Activated naive CD4-positive, alpha-beta T cell treated with anti-CD3 and anti-CD28 coated beads for 36 hours (primary cell): ENCODE results near the gene TMEM80. TPM values are rescaled to one million over a fixed set of nuclear protein-coding genes. Genes with fewer than 3 reads are reported as not detected.
"Not testable (repeated sequence)": the region's sequence is repeated elsewhere in the genome, so short reads cannot be mapped to it uniquely, and the experiment has no call there.

Experiments
- CTCF ChIA-PET: fragments of 350-600 bp; sonication (Branson Sonifier 250); formaldehyde crosslinking; loops from one replicate; lab custom pipeline; 2021; ENCODE audit warnings: antibody characterized with exemption; lab: Charles Lee
- DNase-seq: peaks from one replicate; pipeline ENCODE4 v3.0.0-alpha.2; 2020
- H3K27ac Mint-ChIP-seq: one replicate; pipeline ENCODE4 v1.8.0; 2021; ENCODE audit warnings: mild to moderate bottlenecking, mixed read lengths
- H3K27me3 Mint-ChIP-seq: one replicate; pipeline ENCODE4 v1.8.0; 2021; ENCODE audit warnings: low read depth, mixed read lengths
- H3K36me3 Mint-ChIP-seq: one replicate; pipeline ENCODE4 v1.8.0; 2021; ENCODE audit warnings: low read depth, mixed read lengths
- H3K4me1 Mint-ChIP-seq: one replicate; pipeline ENCODE4 v1.8.0; 2021; ENCODE audit warnings: low read depth, mixed read lengths
- H3K4me3 Mint-ChIP-seq: one replicate; pipeline ENCODE4 v1.8.0; 2021; ENCODE audit warnings: mild to moderate bottlenecking, moderate library complexity, mixed read lengths
- H3K9me3 Mint-ChIP-seq: one replicate; pipeline ENCODE4 v1.8.0; 2021; ENCODE audit warnings: mixed read lengths
- intact Hi-C: fragments of 100-400 bp; cut with micrococcal nuclease; formaldehyde crosslinking; loops from one replicate; pipeline ENCODE4 v1.15.1; 2023
- total RNA-seq, 2 experiments: library from RNA; stranded (reverse); gene quantifications; one replicate each; pipeline ENCODE4 v1.2.3, GENCODE V29; 2021

The TMEM80 gene
- total RNA-seq, 2 experiments from 2014 or later = 5.6 to 6.0 TPM

DNA sequence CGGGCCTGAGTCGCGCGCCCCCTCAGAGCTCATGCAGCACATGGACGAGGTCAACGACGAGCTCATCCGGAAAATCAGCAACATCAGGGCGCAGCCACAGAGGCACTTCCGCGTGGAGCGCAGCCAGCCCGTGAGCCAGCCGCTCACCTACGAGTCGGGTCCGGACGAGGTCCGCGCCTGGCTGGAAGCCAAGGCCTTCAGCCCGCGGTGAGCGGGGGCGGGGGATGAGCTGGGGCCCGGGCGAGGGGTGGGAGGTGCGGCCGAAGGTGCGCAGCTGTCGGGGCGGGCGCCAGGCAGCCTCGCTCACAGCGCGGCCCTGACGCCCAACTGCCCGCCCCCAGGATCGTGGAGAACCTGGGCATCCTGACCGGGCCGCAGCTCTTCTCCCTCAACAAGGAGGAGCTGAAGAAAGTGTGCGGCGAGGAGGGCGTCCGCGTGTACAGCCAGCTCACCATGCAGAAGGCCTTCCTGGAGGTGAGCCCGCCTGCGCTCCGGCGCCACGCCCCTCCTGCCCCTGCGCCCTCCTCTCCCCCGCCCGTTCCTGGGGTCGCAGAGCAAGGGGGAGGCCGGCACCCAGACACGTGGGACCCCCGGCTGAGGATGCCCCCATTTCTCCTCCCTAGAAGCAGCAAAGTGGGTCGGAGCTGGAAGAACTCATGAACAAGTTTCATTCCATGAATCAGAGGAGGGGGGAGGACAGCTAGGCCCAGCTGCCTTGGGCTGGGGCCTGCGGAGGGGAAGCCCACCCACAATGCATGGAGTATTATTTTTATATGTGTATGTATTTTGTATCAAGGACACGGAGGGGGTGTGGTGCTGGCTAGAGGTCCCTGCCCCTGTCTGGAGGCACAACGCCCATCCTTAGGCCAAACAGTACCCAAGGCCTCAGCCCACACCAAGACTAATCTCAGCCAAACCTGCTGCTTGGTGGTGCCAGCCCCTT is 30.9 kb downstream of the TMEM80 start:
- no peak overlapping the region for H3K27ac Mint-ChIP-seq
- CTCF ChIA-PET = interaction anchor here (0.6 to 2.6 kb wide), 19 partner anchors 12 to 311 kb away, joined by 3 to 21 read pairs (median 3); partner anchors contain the start of genes PHRF1 and TMEM80
- H3K27me3 Mint-ChIP-seq = peaks cover 5% of the 10 kb centered on the region
- intact Hi-C loops = loop anchor here (1.0 to 10.0 kb wide), 3 partner anchors 21 to 522 kb away; partner anchors contain the start of genes BET1L, IFITM2, RIC8A and TALDO1
- H3K4me1 Mint-ChIP-seq = peaks cover 10% of the 10 kb centered on the region
- no peaks in the 10 kb centered on the region for H3K36me3 Mint-ChIP-seq
- peak; percentile 62 for DNase-seq
- peak overlapping the region; percentile 62 for H3K4me3 Mint-ChIP-seq
- no peaks in the 10 kb centered on the region for H3K9me3 Mint-ChIP-seq

GRCh38 chr11:727281-727701 is 31.7 kb downstream of the TMEM80 start:
- no peak overlapping the region for H3K4me3 Mint-ChIP-seq
- intact Hi-C loops = loop anchor here (10.0 kb wide), 2 partner anchors 422 to 522 kb away; partner anchors contain the start of genes BET1L, IFITM2 and RIC8A
- H3K27me3 Mint-ChIP-seq = peaks cover 3% of the 10 kb centered on the region
- CTCF ChIA-PET = interaction anchor here (0.6 to 2.6 kb wide), 7 partner anchors 21 to 312 kb away, joined by 3 to 21 read pairs (median 4); partner anchors contain the start of genes PHRF1 and TMEM80
- H3K27ac Mint-ChIP-seq = no peak overlapping the region
- no peaks in the 10 kb centered on the region for H3K9me3 Mint-ChIP-seq
- no peak for DNase-seq
- peaks cover 7% of the 10 kb centered on the region for H3K4me1 Mint-ChIP-seq
- H3K36me3 Mint-ChIP-seq = no peaks in the 10 kb centered on the region

DNA sequence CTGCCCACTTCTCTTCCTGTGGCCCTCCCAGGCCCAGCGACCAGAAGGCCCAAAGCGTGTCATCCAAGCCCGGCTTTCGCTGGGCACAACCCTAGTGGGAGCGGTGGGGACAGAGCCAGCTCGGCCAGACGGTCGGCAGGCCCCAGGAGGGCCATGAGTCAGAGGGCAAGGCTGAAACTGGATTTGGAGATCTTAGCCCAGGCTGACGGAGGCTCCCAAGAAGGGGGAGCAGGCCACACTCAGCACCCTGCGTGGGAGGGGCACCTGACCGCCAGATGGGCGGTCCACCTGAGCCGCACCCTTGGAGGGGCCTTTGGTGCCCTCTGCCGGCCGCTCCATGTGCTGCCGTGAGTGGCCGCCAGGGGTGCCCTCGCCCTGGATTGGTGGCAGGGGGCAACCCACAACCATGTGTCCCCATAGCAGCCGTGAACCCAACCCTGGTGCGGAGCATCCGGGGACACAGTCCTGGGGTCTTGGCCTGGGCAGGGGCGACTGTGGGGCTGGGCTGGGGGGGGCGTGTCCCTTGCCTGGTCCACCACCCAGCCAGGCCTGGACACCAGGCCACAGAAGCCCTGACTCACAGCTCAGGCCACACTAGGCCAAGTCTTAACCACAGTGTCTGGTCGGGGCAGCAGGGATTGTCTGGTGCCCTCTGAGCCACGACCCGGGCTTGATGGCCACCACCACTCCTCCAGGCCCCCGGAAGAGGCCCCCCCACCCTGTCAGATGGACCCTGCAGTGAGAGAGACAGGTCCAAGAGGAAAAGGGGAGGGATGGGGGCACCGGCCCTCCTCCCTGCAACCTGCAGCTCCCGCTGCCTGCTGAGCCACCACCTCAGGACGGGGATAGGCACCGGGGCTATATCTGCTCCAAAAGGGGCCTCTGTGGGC is 32.5 kb downstream of the TMEM80 start:
- CTCF ChIA-PET = interaction anchor here (0.9 to 2.6 kb wide), 3 partner anchors 37 to 313 kb away, joined by 3 to 21 read pairs (median 3); no protein-coding TSS in a partner anchor
- Mint-ChIP-seq H3K9me3 (no peaks in the 10 kb centered on the region), H3K4me3 (no peak overlapping the region), H3K27ac (no peak overlapping the region), H3K36me3 (no peaks in the 10 kb centered on the region), H3K4me1 (peaks cover 5% of the 10 kb centered on the region), H3K27me3 (peaks cover 2% of the 10 kb centered on the region)
- peak; percentile 84 for DNase-seq
- intact Hi-C loops = loop anchor here (1.0 to 10.0 kb wide), 4 partner anchors 37 to 523 kb away; partner anchors contain the start of genes BET1L, IFITM2, RIC8A and SLC25A22

DNA sequence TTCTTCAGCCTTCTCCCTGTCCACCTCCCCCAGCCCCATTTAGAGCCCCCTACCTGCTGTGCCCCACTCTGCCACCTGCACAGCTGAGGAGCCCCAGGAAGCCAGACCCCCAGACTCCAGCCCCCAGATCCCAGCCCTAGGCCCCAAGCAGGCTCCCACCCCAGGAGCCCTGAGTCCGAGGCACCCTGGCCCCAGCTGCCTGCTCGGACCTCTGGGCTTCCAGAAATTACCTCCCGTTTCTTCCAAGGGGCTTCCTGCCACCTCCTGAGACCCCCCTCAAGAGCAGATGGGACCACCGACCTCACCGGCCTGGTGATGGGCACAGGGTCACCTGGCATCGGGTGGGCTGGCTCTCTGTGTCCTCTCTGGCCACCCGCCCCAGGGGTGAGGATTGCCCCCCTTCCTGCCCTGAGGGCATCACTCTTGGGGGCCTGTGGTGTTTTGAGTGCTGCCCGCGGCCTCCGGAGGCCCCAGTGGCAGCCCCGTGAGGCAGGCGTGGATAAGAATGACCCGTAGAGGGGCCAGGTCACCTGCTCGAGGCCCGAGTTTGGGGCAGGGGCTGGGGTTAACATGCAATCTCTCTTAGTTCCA is 33.4 kb downstream of the TMEM80 start:
- Mint-ChIP-seq H3K4me1 (peaks cover 3% of the 10 kb centered on the region), H3K4me3 (no peak overlapping the region), H3K27me3 (no peaks in the 10 kb centered on the region), H3K36me3 (no peaks in the 10 kb centered on the region), H3K27ac (no peak overlapping the region), H3K9me3 (no peaks in the 10 kb centered on the region)
- intact Hi-C loops = loop anchor here (1.0 to 10.0 kb wide), 4 partner anchors 36 to 524 kb away; partner anchors contain the start of genes BET1L, IFITM2, RIC8A and SLC25A22
- CTCF ChIA-PET = interaction anchor here (0.6 to 1.2 kb wide), 3 partner anchors 11 to 37 kb away, joined by 3 to 5 read pairs (median 3); no protein-coding TSS in a partner anchor
- DNase-seq = no peak

GRCh38 chr11:729492-730074 is 34.0 kb downstream of the TMEM80 start:
- no peak overlapping the region for H3K27ac Mint-ChIP-seq
- peaks cover 3% of the 10 kb centered on the region for H3K4me1 Mint-ChIP-seq
- no peak for DNase-seq
- no peaks in the 10 kb centered on the region for H3K9me3 Mint-ChIP-seq
- CTCF ChIA-PET = interaction anchor here (0.6 to 1.0 kb wide), 3 partner anchors 9 to 75 kb away, joined by 3 to 4 read pairs (median 3); no protein-coding TSS in a partner anchor
- intact Hi-C loops = loop anchor here (10.0 kb wide), 2 partner anchors 425 to 525 kb away; partner anchors contain the start of genes BET1L, IFITM2 and RIC8A
- H3K27me3 Mint-ChIP-seq = no peaks in the 10 kb centered on the region
- no peak overlapping the region for H3K4me3 Mint-ChIP-seq
- no peaks in the 10 kb centered on the region for H3K36me3 Mint-ChIP-seq

DNA sequence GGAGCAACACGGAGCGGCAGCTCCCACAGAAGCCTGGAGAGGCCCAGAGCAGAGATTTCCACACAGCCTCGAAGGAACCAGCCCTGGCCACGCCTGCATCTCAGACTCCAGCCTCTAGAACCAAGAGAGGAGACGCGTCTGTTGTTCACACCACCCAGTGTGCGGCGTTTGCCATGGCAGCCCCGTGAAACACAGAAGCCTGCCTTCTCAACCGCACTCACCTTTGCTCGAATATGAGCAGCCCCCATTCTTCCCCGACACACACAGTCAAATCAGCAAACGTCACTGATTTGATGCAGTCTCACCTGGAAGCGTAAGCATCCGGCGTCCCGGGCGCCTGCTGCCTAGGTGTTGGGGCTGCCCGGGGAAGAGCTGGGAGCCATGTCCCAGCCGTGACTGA is 37.5 kb downstream of the TMEM80 start:
- H3K27ac Mint-ChIP-seq = no peak overlapping the region

DNA sequence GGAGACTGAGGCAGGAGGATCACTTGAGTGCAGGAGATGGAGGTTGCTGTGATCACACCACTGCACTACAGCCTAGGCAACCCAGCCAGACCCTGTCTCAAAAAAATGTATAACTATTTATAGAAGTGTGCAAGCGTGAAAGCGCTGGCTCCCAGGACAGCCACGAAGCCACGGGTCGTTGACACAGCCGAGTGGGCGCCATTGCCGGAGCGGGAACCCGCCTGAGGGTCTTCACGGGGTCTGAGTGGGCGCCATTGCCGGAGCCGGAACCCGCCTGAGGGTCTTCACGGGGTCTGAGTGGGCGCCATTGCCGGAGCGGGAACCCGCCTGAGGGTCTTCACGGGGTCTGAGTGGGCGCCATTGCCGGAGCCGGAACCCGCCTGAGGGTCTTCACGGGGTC is 38.9 kb downstream of the TMEM80 start:
- H3K27ac Mint-ChIP-seq, H3K4me3 Mint-ChIP-seq: not testable (repeated sequence)
- CTCF ChIA-PET = interaction anchor here (0.6 kb wide), 1 partner anchor 59 kb away, joined by 3 read pairs; no protein-coding TSS in a partner anchor

More for the DNA sequence above, 37.5 kb downstream of the TMEM80 start:
- H3K4me1 Mint-ChIP-seq = peaks cover 15% of the 10 kb centered on the region
- no peaks in the 10 kb centered on the region for H3K9me3 Mint-ChIP-seq
- H3K4me3 Mint-ChIP-seq = no peak overlapping the region
- DNase-seq = no peak
- no peaks in the 10 kb centered on the region for H3K27me3 Mint-ChIP-seq
- H3K36me3 Mint-ChIP-seq = no peaks in the 10 kb centered on the region
- intact Hi-C loops = no loop called here
- CTCF ChIA-PET = interaction anchor here (0.6 kb wide), 1 partner anchor 17 kb away, joined by 4 read pairs; no protein-coding TSS in a partner anchor

DNA sequence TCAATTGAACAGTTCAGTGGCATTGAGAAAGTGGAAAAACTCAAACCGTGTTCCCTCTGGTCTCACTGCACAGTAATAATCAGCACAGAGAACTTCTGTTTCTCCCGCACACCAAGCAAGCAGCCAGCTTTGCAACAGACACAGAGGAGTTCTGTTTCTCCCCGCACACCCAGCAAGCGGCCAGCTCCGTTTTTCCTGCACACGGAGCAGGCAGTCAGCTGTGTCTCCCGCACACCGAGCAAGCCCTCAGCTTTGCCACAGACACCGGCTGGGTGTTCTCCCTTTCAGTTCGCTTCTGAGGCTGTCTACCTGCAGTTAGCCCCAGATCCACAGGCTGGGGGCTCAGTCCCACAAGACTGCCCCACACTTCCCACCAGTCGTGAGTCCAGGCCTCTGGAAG is 41.8 kb downstream of the TMEM80 start:
- Mint-ChIP-seq H3K4me3 (peak overlapping the region; percentile 52), H3K27me3 (no peaks in the 10 kb centered on the region), H3K36me3 (no peaks in the 10 kb centered on the region), H3K9me3 (no peaks in the 10 kb centered on the region), H3K4me1 (peaks cover 16% of the 10 kb centered on the region), H3K27ac (no peak overlapping the region)
- intact Hi-C loops = no loop called here
- CTCF ChIA-PET = interaction anchor here (0.6 to 1.1 kb wide), 2 partner anchors 14 to 41 kb away, joined by 3 read pairs; no protein-coding TSS in a partner anchor
- DNase-seq = peak; percentile 21

More for the DNA sequence above, 38.9 kb downstream of the TMEM80 start:
- intact Hi-C loops, DNase-seq, H3K9me3 Mint-ChIP-seq, H3K27me3 Mint-ChIP-seq, H3K36me3 Mint-ChIP-seq: not testable (repeated sequence)
- H3K4me1 Mint-ChIP-seq = peaks cover 16% of the 10 kb centered on the region

- Mint-ChIP-seq H3K4me1 (peaks cover 16% of the 10 kb centered on the region), H3K4me3 (peak overlapping the region; percentile 52)
- H3K27me3 Mint-ChIP-seq, H3K9me3 Mint-ChIP-seq, H3K27ac Mint-ChIP-seq, DNase-seq, H3K36me3 Mint-ChIP-seq, intact Hi-C loops: not testable (repeated sequence)
- CTCF ChIA-PET = interaction anchor here (0.8 to 1.1 kb wide), 2 partner anchors 15 to 18 kb away, joined by 3 read pairs; no protein-coding TSS in a partner anchor
Measured at GRCh38 chr11:737899-738298, 42.3 kb downstream of the TMEM80 start.

DNA sequence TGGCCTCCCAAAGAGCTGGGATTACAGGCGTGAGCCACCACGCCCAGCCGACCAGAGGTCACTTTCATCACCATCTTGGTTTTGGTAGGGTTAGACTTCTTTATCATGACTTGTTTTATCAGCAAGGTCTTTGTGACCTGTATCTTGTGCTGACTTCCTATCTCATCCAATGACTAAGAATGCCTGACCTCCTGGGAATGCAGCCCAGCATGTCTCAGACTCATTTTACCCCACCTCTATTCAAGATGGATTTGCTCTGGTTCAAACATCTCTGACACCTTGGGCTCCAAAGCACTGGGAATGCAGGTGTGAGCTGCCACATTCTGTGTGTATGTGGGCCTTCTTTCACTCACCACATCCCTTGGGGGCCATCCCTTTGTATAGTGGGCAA is 46.5 kb downstream of the TMEM80 start:
- H3K4me3 Mint-ChIP-seq = no peak overlapping the region

More for the DNA sequence above, 46.5 kb downstream of the TMEM80 start:
- CTCF ChIA-PET = interaction anchor here (1.0 kb wide), 1 partner anchor 16 kb away, joined by 3 read pairs; no protein-coding TSS in a partner anchor
- Mint-ChIP-seq H3K36me3 (no peaks in the 10 kb centered on the region), H3K27ac (no peak overlapping the region), H3K4me1 (peaks cover 13% of the 10 kb centered on the region), H3K9me3 (no peaks in the 10 kb centered on the region), H3K27me3 (no peaks in the 10 kb centered on the region)
- DNase-seq = no peak
- intact Hi-C loops = no loop called here
